Measurements from ENCODE around the gene CNPY4.
A peak's percentile ranks its signal among the peaks of the same experiment; 100 is the strongest.

Gene CNPY4, protein sequence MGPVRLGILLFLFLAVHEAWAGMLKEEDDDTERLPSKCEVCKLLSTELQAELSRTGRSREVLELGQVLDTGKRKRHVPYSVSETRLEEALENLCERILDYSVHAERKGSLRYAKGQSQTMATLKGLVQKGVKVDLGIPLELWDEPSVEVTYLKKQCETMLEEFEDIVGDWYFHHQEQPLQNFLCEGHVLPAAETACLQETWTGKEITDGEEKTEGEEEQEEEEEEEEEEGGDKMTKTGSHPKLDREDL

DNA sequence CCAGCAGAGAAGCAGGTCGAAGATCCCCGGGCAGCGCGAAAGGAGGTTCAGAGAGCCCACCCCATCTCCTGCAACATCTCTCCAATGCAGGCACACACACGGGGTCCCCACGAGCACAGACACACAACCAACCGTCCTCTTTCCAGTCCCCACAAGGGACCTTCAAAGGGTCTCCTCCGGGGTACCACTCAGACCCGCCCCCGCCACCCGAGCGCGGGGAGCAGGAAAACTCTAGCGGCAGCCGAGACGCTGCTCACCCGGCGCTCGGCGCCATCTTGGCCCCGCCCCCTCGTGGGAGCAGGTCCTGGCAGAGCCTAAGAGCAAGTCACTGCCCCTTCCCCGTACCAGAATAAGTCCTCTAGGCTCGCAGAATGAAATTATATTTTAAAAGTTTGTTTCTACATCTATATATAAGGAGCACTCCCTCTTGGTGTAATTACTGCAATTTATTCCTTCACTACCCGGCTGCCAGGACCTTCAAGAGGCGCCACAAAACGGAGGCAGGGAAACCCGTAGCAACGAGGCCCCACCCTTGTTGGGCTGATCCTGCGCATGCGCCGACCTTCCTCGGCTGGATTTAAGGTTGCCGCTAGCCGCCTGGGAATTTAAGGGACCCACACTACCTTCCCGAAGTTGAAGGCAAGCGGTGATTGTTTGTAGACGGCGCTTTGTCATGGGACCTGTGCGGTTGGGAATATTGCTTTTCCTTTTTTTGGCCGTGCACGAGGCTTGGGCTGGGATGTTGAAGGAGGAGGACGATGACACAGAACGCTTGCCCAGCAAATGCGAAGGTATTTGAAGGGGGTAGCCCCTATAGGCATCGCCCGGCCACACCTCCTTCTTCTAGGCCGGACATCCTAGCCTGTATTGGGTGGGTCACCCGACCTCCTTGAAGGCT, at the start of gene CNPY4, which contains the start of gene TAF6:
Gene CNPY4, plus strand, starts transcription at position 563 of the 898 bp plus-strand sequence. Its CDS starts 111 bp downstream, at position 674.
Gene TAF6, minus strand, starts transcription at position 287 of the 898 bp plus-strand sequence. CDS start 5,149 bp downstream, outside the sequence.
- peak; percentile 93 for DNase-seq

DNA sequence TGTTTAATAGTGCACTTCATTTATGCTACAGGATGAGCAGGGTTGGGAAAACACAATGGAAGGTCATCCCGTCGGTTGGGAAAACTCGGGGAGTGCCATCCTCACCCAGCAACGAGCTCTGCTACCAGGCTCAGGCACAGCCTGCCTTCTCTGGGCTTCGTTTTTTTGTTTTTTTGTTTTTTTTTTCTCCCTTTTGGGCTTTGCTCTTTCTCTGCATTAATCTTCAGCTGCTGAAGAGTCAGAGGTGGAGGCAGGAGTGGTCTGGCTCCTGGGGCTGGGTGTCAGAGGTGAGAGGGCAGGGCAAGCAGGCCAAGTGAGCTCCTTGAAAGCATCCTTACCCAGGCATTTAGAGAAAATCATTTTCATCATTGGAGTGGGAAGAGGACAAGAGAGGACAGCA, 49.4 kb upstream of the CNPY4 start:
- DNase-seq, result no peak

DNA sequence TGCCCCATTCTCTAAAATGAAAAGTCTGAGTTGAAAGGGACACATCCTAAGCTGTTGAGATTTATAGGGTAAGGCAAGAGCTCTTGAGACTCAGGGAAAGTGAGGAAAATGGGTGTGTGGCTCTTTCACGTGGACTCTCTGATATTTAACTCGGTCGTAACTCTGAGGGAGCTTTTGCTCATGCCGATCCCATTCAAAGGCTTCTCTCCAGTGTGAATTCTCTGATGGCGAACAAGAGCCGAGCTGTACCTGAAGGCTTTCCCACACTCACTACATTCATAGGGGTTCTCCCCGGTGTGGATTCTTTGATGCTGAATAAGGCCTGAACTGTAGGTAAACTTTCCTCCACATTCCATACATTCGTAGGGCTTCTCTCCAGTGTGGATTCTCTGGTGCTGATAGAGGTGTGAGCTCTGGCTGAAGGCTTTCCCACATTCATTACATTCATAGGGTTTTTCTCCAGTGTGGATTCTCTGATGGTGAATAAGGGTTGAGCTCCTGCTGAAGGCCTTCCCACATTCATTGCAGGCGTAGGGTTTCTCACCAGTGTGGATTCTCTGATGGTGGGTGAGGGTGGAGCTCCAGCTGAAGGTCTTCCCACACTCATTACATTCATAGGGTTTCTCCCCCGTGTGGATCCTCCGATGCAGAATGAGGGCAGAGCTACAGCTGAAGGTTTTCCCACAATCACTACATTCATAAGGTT, 48.3 kb upstream of the CNPY4 start:
- no peak for DNase-seq

DNA sequence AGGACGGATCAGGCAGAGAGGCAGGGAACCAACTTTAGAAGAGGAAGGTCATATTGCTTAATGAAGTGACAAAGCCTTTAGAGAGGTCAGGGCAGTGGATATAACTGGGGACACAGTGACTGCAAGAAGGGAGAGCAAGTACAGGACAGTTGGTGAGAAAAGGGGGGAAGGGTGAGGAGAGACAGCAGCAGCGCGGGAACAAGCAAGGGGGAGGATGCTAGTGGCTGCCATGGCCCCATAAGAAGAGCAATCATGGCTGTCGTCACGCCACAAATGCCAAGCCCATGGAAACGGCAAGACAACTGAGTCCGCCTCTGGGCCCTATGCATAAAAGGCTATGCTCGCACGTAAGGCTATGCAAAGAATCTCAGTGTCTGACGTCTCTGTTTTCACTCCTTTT, 47.0 kb upstream of the CNPY4 start:
- no peak for DNase-seq

DNA sequence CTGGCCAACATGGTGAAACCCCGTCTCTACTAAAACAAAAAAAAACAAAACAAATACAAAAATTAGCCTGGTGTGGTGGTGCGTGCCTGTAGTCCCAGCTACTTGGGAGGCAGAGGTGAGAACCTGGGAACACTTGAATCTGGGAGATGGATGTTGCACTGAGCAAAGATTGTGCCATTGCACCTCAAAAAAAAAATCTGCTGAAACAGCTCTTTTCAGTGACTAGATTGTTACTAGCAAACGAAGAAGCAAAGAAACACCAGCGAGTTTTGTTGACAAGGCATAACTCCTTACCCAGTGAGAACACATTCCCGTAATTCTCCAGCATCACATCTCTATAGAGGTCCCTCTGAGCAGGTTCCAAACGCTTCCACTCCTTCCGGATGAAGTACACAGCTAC, 44.6 kb upstream of the CNPY4 start:
- DNase-seq, result no peak

DNA sequence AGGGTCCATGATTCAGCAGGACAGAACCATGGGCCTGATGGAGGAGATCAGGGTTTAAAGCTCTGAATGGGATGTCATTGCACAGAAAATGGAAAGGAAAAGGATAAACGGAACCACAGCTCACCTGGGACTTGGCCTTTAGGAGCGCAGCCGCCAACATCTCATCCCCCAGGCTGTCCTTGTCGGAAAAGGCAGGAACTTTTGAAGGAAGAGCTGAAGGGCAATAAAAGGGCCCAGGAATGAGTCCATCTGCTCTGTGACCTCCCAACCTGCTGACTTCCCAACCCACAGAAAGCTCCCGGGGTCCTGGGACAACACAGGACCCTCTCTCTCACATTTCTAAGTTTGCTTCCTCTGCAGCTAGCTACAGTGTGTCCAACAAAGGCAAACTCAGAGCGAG, 44.0 kb upstream of the CNPY4 start:
- DNase-seq, result no peak

DNA sequence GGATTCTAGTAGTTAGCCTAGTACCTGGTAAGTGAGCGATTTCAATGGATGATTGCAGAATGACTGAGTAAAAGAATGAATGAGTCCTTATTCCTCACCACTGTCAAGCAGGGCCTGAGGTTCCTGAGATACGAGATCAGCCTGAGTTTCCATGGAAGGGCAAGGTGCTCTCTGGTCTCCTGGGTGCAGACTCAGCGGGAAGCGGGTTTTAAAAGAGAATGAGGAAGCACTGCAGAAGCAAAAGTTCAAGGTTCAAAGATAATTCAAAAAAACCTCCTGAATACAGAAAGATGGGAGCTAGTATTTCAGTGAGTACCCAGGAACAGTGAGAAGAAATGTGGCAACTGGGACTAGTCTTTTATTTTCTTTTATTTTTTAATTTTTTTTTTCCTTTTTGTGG, 42.2 kb upstream of the CNPY4 start:
- DNase-seq, result no peak

DNA sequence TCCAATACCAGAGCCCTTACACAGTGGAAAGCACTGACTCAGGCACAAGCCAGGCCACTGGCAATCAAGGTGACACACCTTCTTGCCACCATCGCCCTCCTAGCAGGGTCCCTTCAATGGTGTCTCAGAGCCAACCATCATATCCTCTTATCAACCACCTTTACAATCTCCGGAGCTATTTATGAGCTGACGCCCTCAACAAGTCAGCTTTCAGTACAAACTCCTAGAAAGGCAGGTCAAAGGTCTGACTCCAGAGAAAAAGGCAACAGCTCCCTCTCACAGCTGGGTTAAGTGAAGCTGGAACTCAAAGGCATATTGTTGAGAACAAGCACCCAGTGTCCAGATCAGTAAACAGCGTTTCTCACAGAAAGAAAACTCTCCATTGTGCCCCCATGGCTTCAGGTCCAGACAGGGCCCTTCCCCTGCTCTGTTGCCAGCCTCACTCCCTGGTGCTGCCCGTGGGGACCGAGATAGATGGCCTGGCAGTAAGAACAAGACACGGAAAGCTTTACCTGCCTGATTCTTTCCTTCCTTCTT, 40.3 kb upstream of the CNPY4 start:
- no peak for DNase-seq

DNA sequence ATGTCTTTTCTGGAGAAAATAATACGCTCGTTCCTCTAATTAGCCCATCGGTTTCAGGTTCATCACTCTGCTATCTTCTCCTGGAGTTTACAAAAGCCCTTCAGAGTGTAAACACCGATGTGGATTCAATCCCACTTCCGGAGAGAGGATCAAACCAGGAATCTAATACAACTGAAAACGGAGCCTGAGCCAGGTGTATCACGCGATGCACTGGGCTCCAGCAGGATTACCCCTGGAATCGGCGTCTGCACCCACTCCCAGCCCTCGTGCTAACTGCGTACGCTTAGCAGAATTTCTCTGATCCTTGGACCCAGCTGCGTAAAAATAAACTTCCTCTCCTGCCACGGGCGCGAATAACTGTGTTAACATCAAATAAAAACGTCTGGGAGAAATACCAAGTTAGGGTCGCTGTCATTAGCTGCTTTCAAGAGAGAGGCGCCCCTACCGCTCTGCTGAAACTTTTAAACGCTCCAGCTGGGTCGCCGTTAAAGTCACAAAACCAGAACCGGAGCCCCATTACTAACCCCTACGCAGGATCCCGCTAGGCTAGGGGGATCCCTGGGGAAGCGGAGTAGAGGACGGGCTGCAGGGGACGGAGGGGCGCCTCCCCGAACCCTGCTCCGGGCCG, 38.4 kb upstream of the CNPY4 start:
- peak; percentile 17 for DNase-seq

DNA sequence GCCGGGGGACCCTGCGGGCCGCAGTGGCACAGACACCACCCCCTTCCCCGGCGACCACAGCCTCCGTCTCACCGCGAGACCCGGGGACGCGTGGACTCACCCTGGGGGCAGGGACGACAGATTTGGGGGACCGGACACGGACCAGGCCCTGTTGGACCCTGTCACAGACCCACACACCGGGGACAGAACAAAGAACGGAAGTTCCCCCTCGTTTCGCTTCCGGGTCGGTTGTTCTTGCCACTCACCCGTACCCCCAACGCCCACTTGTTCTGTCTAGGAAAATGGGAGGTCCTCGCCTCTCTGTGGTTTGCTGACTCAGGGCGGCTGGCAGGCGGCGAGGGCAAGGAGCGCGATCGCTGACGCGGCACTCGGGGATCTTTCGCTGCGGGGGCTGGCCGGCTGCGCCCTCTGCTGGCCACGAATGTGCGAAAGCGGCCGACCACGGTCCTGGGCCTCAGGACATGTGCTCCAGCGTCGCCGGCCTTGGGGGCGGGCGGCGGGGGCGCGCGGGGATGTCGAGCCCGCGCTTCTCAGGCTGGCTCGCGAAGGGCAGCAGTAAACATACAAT, 37.8 kb upstream of the CNPY4 start, which contains the start of gene ZNF3:
Gene ZNF3, minus strand, starts transcription at position 189 of the 568 bp plus-strand sequence. CDS start 4,366 bp downstream, outside the sequence.
- DNase-seq, result peak; percentile 96

DNA sequence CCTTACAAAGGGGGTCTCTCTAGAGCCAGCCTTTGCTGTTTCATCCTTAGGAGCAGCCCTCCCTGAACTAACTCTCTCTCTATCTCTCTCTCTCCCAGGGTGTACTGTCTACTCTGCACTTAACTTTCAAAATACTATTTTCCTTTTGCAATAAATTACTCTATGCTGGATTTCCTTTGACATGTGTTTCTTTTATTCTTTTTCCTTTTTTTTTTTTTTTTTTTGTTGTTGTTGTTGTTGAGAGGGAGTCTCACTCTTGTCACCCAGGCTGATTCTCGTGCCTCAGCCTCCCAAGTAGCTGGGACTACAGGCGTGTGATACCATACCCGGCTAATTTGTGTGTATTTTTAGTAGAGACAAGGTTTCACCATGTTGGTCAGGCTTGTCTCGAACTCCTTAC, 36.5 kb upstream of the CNPY4 start:
- no peak for DNase-seq

DNA sequence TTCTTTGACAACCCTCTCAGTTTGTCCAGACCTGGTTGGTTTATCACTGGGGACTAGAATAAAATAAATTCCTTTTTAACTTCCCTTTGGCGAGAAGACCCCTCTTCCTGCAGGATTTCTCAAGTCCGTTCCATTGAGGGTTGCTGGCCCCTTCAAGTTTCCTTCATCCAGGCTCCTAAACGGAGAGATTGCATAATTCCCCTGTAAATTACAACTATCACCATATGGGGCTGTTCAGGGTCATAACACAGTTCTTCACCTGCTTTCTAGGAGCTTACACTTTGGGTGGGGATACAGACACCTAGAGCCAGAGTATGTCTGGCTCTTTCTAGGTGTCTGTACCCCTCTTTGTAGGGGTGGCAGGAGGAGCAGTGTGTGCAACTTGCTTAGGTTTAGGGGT, 33.9 kb upstream of the CNPY4 start:
- no peak for DNase-seq

DNA sequence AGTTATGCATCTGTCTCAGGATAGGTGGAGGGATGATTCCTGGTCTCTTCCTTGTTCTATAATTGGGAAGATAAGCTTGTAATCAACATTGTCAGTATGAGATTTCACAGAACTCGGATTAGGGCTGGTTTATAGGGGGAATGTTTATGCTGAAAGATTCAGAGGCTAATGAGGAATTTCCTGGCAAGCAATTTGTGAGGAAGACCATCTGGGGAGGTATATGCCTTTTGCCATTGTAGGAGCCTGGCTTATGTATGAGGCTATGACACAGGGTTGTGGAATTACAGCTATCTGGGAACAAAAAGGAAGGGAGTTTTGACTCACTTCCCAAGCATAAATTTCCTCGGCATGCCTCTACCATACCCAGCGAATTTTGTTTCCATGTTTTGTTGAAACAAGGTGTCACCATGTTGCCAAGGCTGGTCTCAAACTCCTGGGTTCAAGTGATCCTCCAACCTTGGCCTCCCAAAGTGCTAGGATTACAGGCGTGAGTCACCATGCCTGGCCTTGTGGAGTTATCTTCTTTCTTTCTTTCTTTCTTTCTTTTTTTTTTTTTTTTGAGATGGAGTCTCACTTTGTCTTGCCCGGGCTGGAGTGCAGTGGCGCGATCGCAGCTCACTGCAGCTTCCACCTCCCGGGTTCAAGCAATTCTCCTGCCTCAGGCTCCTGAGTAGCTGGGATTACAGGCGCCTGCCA, 32.2 kb upstream of the CNPY4 start:
- DNase-seq, result no peak

DNA sequence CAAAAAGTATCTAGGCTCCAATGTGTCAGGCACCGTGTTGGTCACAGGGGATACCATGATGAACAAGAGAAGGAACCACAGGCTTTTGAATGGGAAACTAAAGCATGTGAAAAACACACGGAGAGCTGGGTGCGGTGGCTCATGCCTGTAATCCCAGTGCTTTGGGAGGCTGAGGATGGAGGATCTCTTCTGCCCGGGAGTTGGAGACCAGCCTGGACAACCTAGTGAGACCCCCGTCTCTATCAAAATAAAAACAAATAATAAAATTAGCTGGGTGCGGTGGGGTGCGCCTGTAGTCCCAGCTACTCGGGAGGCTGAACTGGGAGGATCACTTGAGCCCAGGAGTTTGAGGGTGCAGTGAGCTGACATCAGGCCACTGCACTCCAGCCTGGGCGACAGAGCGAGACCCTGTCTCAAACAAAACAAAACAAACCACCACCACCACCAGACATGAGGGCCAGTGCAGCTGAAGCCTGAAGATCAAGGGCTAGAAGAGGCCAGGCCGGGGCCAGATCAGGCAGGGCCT, 31.3 kb upstream of the CNPY4 start:
- no peak for DNase-seq

DNA sequence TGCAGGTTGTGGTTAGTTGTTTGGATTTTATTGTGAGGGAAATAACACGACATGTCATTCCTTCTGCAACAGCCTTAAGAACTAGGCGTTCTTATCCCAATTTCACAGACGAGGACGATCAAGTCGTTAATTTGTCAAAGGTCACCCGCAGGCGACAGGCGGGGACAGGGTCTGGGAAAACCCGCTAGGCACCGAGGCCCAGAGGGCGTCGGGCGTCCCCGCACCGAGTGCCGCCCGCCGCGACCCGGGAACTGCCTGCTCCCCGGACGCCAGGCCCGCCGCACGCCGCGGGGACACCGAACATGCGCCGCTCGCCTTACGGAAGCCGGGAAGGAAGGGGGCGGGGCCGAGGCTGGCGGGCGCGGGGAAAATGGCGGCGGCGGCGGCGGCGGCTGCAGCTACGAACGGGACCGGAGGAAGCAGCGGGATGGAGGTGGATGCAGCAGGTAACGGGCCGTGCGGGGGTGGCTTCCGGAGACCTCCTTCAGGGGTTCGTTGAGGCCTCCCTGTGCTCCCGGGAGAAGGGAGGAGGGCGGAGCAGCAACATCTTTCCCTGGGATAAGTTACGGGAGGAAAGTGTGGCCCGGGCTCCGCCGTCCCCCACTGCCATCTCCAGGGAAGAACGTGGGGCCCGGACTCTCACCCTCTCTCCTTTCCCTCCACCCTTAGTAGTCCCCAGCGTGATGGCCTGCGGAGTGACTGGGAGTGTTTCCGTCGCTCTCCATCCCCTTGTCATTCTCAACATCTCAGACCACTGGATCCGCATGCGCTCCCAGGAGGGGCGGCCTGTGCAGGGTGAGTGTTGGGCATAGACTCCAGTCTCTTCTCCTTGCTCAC, 30.6 kb upstream of the CNPY4 start, which contains the start of gene COPS6:
Gene COPS6, plus strand, starts transcription at position 349 of the 837 bp plus-strand sequence. Its CDS starts 22 bp downstream, at position 371.
- peak; percentile 64 for DNase-seq

DNA sequence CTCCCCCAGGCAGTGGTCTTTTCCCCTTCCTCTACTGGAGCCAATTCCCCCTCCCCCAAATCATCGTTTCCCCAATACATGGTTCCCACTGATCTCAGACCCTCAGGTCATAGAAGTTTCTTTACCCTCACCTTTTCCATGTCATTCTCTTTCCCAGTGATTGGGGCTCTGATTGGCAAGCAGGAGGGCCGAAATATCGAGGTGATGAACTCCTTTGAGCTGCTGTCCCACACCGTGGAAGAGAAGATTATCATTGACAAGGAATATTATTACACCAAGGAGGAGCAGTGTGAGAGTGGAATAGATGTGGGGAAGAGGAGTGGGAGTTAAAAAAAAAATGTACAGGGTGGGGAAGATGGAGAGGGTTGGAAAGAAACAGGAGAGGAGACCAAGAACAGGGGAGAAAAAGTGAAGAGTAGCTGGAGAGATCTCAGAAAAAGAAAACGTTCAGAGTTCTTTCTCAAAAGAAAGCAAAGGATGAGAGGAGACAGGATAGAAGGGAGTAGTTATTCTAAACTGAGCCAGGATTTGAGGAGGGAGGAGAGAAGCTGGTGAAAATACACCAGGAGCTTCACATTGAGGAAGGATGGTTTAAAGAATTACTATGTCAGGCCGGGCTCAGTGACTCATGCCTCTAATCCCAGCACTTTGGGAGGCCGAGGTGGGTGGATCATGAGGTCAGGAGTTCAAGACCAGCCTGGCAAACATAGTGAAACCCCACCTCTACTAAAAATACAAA, 29.8 kb upstream of the CNPY4 start:
- no peak for DNase-seq

DNA sequence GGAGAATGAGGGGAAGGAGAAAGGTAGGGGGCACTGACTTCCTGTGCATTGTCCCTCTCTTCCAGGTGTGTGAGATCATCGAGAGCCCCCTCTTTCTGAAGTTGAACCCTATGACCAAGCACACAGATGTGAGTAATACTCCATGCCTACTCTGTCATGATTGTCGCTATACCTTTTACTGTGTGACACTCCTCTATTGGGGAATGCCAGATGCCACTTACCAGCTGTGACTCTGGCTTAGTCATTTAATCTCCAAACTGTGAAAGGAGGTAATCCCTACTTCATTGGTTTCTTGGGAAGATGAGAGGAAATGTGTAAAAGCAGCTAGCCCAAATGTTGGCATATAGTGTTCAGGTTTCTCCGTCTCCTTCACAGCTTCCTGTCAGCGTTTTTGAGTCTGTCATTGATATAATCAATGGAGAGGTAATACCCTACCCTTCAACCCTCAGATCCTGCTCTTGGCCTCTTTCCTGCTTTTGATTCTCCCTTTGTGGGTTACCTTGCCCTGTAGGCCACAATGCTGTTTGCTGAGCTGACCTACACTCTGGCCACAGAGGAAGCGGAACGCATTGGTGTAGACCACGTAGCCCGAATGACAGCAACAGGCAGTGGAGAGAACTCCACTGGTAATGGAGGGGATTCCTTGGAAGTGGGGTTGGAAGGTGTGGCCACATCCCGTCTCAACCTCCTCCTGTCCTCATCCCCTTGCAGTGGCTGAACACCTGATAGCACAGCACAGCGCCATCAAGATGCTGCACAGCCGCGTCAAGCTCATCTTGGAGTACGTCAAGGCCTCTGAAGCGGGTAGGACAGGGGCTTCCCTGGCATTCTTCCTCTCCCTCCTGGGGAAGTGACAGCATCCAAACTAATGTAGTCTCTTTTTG, 28.7 kb upstream of the CNPY4 start:
- DNase-seq, result no peak

DNA sequence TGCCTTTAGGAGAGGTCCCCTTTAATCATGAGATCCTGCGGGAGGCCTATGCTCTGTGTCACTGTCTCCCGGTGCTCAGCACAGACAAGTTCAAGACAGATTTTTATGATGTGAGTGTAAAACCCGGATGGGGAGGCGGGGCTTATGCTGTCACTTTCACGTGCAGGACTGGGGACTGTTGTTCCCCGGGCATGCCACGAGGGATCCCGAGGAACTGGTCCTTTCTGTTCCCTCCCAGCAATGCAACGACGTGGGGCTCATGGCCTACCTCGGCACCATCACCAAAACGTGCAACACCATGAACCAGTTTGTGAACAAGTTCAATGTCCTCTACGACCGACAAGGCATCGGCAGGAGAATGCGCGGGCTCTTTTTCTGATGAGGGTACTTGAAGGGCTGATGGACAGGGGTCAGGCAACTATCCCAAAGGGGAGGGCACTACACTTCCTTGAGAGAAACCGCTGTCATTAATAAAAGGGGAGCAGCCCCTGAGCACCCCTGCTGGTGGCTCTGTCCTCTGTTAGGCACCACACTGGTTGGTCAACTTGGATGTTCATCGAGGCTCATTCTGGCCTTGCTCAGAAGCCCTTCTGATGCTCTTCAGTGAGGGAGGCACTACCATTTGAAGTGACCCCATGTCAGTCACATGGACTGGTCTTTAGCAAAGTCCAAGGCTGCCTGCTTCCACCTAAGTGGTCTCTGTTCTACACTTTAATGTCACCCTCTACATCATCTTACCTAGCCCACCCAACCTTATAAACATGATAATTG, 27.8 kb upstream of the CNPY4 start:
- DNase-seq, result peak; percentile 16
